Gastroesophageal sphincter (tissue), 4 donors: Measurements from ENCODE around the gene ORAI2. TPM values are rescaled to one million over a fixed set of nuclear protein-coding genes. Genes with fewer than 3 reads are reported as not detected.

Source experiments
- ATAC-seq: fragments of 150-250 bp; one replicate; pipeline ENCODE4 v1.9.1; 2016; ENCODE audit warnings: mild to moderate bottlenecking, moderate library complexity
- H3K27ac ChIP-seq, 4 donors: fragments of 200-600 bp; sonication (generic) in 3 of 4; 1 replicate in 3 of 4; 2 replicates in 1 of 4; pipeline ENCODE4 v1.5.1; 2016 to 2019
- H3K27me3 ChIP-seq: fragments of 200-600 bp; sonication (generic); one replicate; pipeline ENCODE4 v1.5.1; 2019
- H3K36me3 ChIP-seq, 2 donors: fragments of 200-600 bp; sonication (generic); one replicate each; pipeline ENCODE4 v1.5.1; 2019; ENCODE audit warnings: control low read depth in 1 of 2
- H3K4me1 ChIP-seq, 3 donors: fragments of 200-600 bp; sonication (generic); 1 replicate in 2 of 3; 2 replicates in 1 of 3; pipeline ENCODE4 v1.5.1; 2016 to 2019; ENCODE audit warnings: control low read depth in 2 of 3
- H3K4me3 ChIP-seq, 2 donors: fragments of 200-600 bp; sonication (generic); one replicate each; pipeline ENCODE4 v1.5.1; 2019; ENCODE audit warnings: mild to moderate bottlenecking in 1 of 2, moderate library complexity in 1 of 2
- H3K9me3 ChIP-seq, 3 donors: fragments of 200-600 bp; sonication (generic); one replicate each; pipeline ENCODE4 v1.5.1; 2017 to 2019; ENCODE audit warnings: control low read depth in 2 of 3
- CTCF ChIP-seq, 4 experiments: fragments of 200-600 bp in 2 of 4; fragments of 450-650 bp in 2 of 4; sonication (generic) in 1 of 4; IDR thresholded peaks; one replicate each; pipeline ENCODE4 v1.5.1; 2017 to 2019; ENCODE audit warnings: antibody characterized with exemption in 4 of 4, mild to moderate bottlenecking in 2 of 4, moderate library complexity in 2 of 4
- EP300 ChIP-seq: sonication (generic); formaldehyde crosslinking; IDR thresholded peaks from one replicate; pipeline ENCODE4 v1.6.1; 2017; ENCODE audit warnings: antibody characterized with exemption, mild to moderate bottlenecking
- POLR2A ChIP-seq, 2 donors: fragments of 450-650 bp; IDR thresholded peaks; one replicate each; pipeline ENCODE4 v1.6.1; 2017; ENCODE audit warnings: antibody characterized with exemption in 2 of 2, mild to moderate bottlenecking in 2 of 2, moderate library complexity in 1 of 2
- POLR2AphosphoS5 ChIP-seq: sonication (generic); formaldehyde crosslinking; IDR thresholded peaks from one replicate; pipeline ENCODE4 v1.6.1; 2017; ENCODE audit warnings: antibody characterized with exemption
- WGBS, 2 donors: methylation state at CpG; one replicate each; pipeline ENCODE4 v1.1.5; 2018; ENCODE audit warnings: low coverage in 1 of 2; 5-methylcytosine and 5-hydroxymethylcytosine counted together
- total RNA-seq, 4 donors: library from RNA; depleted of rRNA; stranded (reverse); fragments of >200 nt; gene quantifications; one replicate each; pipeline ENCODE4 v1.1.0, GENCODE V29; 2016

ORAI2 gene
- total RNA-seq, 4 donors from 2014 or later: 3.3 to 15.6 (median 6.7) TPM

- peak; percentile 35 for ATAC-seq
- Histone ChIP-seq H3K4me3 (no peak overlapping the region), H3K36me3 (peaks cover 0 to 67% of the 10 kb centered on the region in 2 donors), H3K9me3 (no peaks in the 10 kb centered on the region), H3K27me3 (no peaks in the 10 kb centered on the region), H3K27ac (peak overlapping the region in 1 of 4 donors; percentile 53), H3K4me1 (no peaks in the 10 kb centered on the region)
- TF ChIP-seq CTCF (IDR thresholded peaks at IDR 0.05) (no peak), EP300 (no peak), POLR2AphosphoS5 (no peak), POLR2A (IDR thresholded peaks at IDR 0.05) (no peak)
- 72 to 85% methylated on average over 4 to 8 of the region's 25 CpGs for WGBS, 2 donors
These were observed 7.6 kb upstream of the ORAI2 start for GRCh38 chr7:102425639-102426267.

- Histone ChIP-seq H3K4me1 (peaks cover 0 to 4% (median 0%) of the 10 kb centered on the region in 3 donors), H3K27me3 (no peaks in the 10 kb centered on the region), H3K9me3 (no peaks in the 10 kb centered on the region), H3K27ac (peak overlapping the region in 2 of 4 donors; percentile 12 to 53), H3K36me3 (peaks cover 0 to 60% of the 10 kb centered on the region in 2 donors), H3K4me3 (no peak overlapping the region)
- ATAC-seq: peak; percentile 7
- 70 to 84% methylated on average over 9 to 13 of the region's 16 CpGs for WGBS, 2 donors
- TF ChIP-seq POLR2A (IDR thresholded peaks at IDR 0.05): no peak
- no peak for TF ChIP-seq POLR2AphosphoS5
- no peak for TF ChIP-seq EP300
- TF ChIP-seq CTCF (IDR thresholded peaks at IDR 0.05): no peak
These were observed 6.9 kb upstream of the ORAI2 start for GRCh38 chr7:102426268-102427018.

GRCh38 chr7:102427019-102427405 lies 6.4 kb upstream of the ORAI2 start:
- no peaks in the 10 kb centered on the region for H3K9me3 ChIP-seq
- peak overlapping the region in 2 of 4 donors; percentile 12 to 26 for H3K27ac ChIP-seq
- H3K27me3 ChIP-seq: no peaks in the 10 kb centered on the region
- H3K36me3 ChIP-seq: peaks cover 0 to 55% of the 10 kb centered on the region in 2 donors
- peaks cover 0 to 9% (median 0%) of the 10 kb centered on the region in 3 donors for H3K4me1 ChIP-seq
- ATAC-seq: no peak
- no peak overlapping the region for H3K4me3 ChIP-seq
- WGBS, 2 donors: 88 to 93% methylated on average over 3 to 5 of the region's 5 CpGs
- TF ChIP-seq POLR2AphosphoS5 (no peak), CTCF (IDR thresholded peaks at IDR 0.05) (no peak), EP300 (no peak), POLR2A (IDR thresholded peaks at IDR 0.05) (no peak)

- H3K4me3 ChIP-seq: no peak overlapping the region
- H3K9me3 ChIP-seq: no peaks in the 10 kb centered on the region
- peaks cover 0 to 37% of the 10 kb centered on the region in 2 donors for H3K36me3 ChIP-seq
- no peak for TF ChIP-seq POLR2AphosphoS5
- TF ChIP-seq CTCF (IDR thresholded peaks at IDR 0.05): no peak
- TF ChIP-seq POLR2A (IDR thresholded peaks at IDR 0.05): no peak
- no peak for TF ChIP-seq EP300
- H3K4me1 ChIP-seq: peaks cover 0 to 29% (median 4%) of the 10 kb centered on the region in 3 donors
- 83 to 87% methylated on average over 5 to 10 of the region's 10 CpGs for WGBS, 2 donors
- H3K27ac ChIP-seq: no peak overlapping the region
- no peak for ATAC-seq
- no peaks in the 10 kb centered on the region for H3K27me3 ChIP-seq
These were observed 4.1 kb upstream of the ORAI2 start for GRCh38 chr7:102429141-102429899.
